ENCODE measurements around the gene PIK3R2. TPM values are rescaled to one million over a fixed set of nuclear protein-coding genes. Genes with fewer than 3 reads are reported as not detected.

Gene PIK3R2
- total RNA-seq, 4 donors from 2014 or later, result 30.5 to 135 (median 31.2) TPM

- intact Hi-C loops (cut with DNase I; ENCODE audit: low total_unique reads) (no loop called here), in situ Hi-C loops (cut with MboI; ENCODE audit: low pct_ligation_motif_present in 1 of 4, low pct_unique_long_range_greater_than_20kb in 1 of 4, low sequenced_read_pairs in 3 of 4) (no loop called here)
- peaks cover 0 to 6% (median 0%) of the 10 kb centered on the region in 4 donors for H3K36me3 ChIP-seq
- peak; percentile 49 for DNase-seq
- H3K4me1 ChIP-seq, result peaks cover 14 to 24% (median 19%) of the 10 kb centered on the region in 4 donors
- peak overlapping the region; percentile 87 to 96 (median 92) for H3K27ac ChIP-seq
- TF ChIP-seq POLR2A (IDR thresholded peaks at IDR 0.05) (no peak), POLR2AphosphoS5 (IDR thresholded peaks at IDR 0.05) (peak in 1 of 3 donors; percentile 14), EP300 (IDR thresholded peaks at IDR 0.05; ENCODE audit: low read depth) (no peak), CTCF (IDR thresholded peaks at IDR 0.05) (no peak)
- H3K27me3 ChIP-seq, result no peaks in the 10 kb centered on the region
- H3K9me3 ChIP-seq, result no peaks in the 10 kb centered on the region
- 56% methylated on average over 14 of the region's 27 CpGs; no CpG with 5 or more reads in 1 of the 2 donors for WGBS, 2 donors (ENCODE audit: low coverage in 1 of 2)
- H3K4me3 ChIP-seq, result peak overlapping the region in 2 of 4 donors; percentile 1 to 88
These were observed 41.7 kb downstream of the PIK3R2 start for GRCh38 chr19:18194554-18195238.

- Histone ChIP-seq H3K4me1 (peaks cover 14 to 23% (median 19%) of the 10 kb centered on the region in 4 donors), H3K9me3 (no peaks in the 10 kb centered on the region), H3K4me3 (no peak overlapping the region), H3K27ac (no peak overlapping the region), H3K36me3 (peaks cover 0 to 6% (median 0%) of the 10 kb centered on the region in 4 donors), H3K27me3 (no peaks in the 10 kb centered on the region)
- intact Hi-C loops (cut with DNase I; ENCODE audit: low total_unique reads), result no loop called here
- WGBS, 2 donors (ENCODE audit: low coverage in 1 of 2), result 82 to 86% methylated on average over 4 to 7 of the region's 7 CpGs
- no peak for DNase-seq
- in situ Hi-C loops (cut with MboI; ENCODE audit: low pct_ligation_motif_present in 1 of 4, low pct_unique_long_range_greater_than_20kb in 1 of 4, low sequenced_read_pairs in 3 of 4), result no loop called here
- TF ChIP-seq POLR2AphosphoS5 (IDR thresholded peaks at IDR 0.05), result no peak
- TF ChIP-seq CTCF (IDR thresholded peaks at IDR 0.05), result no peak
- TF ChIP-seq POLR2A (IDR thresholded peaks at IDR 0.05), result no peak
- TF ChIP-seq EP300 (IDR thresholded peaks at IDR 0.05; ENCODE audit: low read depth), result no peak
These were observed 43.5 kb downstream of the PIK3R2 start for GRCh38 chr19:18196511-18196845.

GRCh38 chr19:18197306-18197705, 44.3 kb downstream of the PIK3R2 start:
- Histone ChIP-seq H3K36me3 (peaks cover 0 to 6% (median 0%) of the 10 kb centered on the region in 4 donors), H3K4me3 (no peak overlapping the region), H3K4me1 (peaks cover 14 to 18% (median 17%) of the 10 kb centered on the region in 4 donors), H3K27ac (no peak overlapping the region), H3K9me3 (no peaks in the 10 kb centered on the region), H3K27me3 (no peaks in the 10 kb centered on the region)
- 90 to 94% methylated on average over 8 to 18 of the region's 18 CpGs for WGBS, 2 donors (ENCODE audit: low coverage in 1 of 2)
- intact Hi-C loops (cut with DNase I; ENCODE audit: low total_unique reads), result no loop called here
- TF ChIP-seq EP300 (IDR thresholded peaks at IDR 0.05; ENCODE audit: low read depth) (no peak), POLR2AphosphoS5 (IDR thresholded peaks at IDR 0.05) (no peak), CTCF (IDR thresholded peaks at IDR 0.05) (no peak), POLR2A (IDR thresholded peaks at IDR 0.05) (no peak)
- in situ Hi-C loops (cut with MboI; ENCODE audit: low pct_ligation_motif_present in 1 of 4, low pct_unique_long_range_greater_than_20kb in 1 of 4, low sequenced_read_pairs in 3 of 4), result no loop called here
- no peak for DNase-seq

GRCh38 chr19:18197941-18198340, 45.0 kb downstream of the PIK3R2 start:
- TF ChIP-seq EP300 (IDR thresholded peaks at IDR 0.05; ENCODE audit: low read depth) (no peak), CTCF (IDR thresholded peaks at IDR 0.05) (no peak), POLR2A (IDR thresholded peaks at IDR 0.05) (no peak), POLR2AphosphoS5 (IDR thresholded peaks at IDR 0.05) (no peak)
- intact Hi-C loops (cut with DNase I; ENCODE audit: low total_unique reads), result no loop called here
- no peaks in the 10 kb centered on the region for H3K27me3 ChIP-seq
- 79 to 80% methylated on average over 1 to 6 of the region's 6 CpGs for WGBS, 2 donors (ENCODE audit: low coverage in 1 of 2)
- H3K36me3 ChIP-seq, result peaks cover 0 to 6% (median 0%) of the 10 kb centered on the region in 4 donors
- no peaks in the 10 kb centered on the region for H3K9me3 ChIP-seq
- DNase-seq, result no peak
- H3K4me3 ChIP-seq, result no peak overlapping the region
- in situ Hi-C loops (cut with MboI; ENCODE audit: low pct_ligation_motif_present in 1 of 4, low pct_unique_long_range_greater_than_20kb in 1 of 4, low sequenced_read_pairs in 3 of 4), result no loop called here
- H3K27ac ChIP-seq, result no peak overlapping the region
- peaks cover 14 to 23% (median 21%) of the 10 kb centered on the region in 4 donors for H3K4me1 ChIP-seq

All from transverse colon (tissue), 4 donors.